ENCODE measurements around the gene EGFR.

The EGFR gene

DNA sequence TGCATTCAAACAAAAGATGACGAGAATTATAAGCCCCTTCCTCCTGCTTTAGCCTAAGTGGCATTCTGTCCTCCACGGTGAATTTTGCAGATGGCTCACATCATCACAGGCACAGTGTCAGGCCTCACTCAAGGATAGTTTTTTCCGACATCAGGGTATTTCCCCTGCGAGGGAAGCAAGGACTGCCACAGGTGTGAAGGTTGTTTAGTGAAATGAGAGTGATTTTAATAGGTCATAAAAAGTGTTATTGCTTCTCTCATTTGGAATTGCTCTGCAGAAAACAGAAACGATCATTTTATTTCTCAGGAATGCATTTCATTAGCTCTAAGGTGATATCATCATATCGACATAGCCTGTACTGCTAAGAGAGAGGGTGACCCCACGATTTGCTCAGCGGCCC lies 217.7 kb downstream of the EGFR start:
- TF ChIP-seq REST (IDR thresholded peaks at IDR 0.05; ENCODE audit: insufficient read depth in 1 of 2, low read depth in 2 of 2, low read length in 2 of 2), result no peak
- TF ChIP-seq SIN3A (IDR thresholded peaks at IDR 0.05; ENCODE audit: borderline replicate concordance, insufficient read depth, low read length), result no peak
- no peak for TF ChIP-seq TAF1 (IDR thresholded peaks at IDR 0.05; ENCODE audit: borderline replicate concordance, insufficient read depth, low read length)
- no peak for TF ChIP-seq FOXP2 (optimal IDR thresholded peaks at IDR 0.05; ENCODE audit: borderline replicate concordance, extremely low read depth, extremely low read length, insufficient read depth)
- TF ChIP-seq POLR2AphosphoS5 (IDR thresholded peaks at IDR 0.05; ENCODE audit: low read depth, low read length), result no peak

- TF ChIP-seq FOXP2 (optimal IDR thresholded peaks at IDR 0.05; ENCODE audit: borderline replicate concordance, extremely low read depth, extremely low read length, insufficient read depth), result no peak
- no peak for TF ChIP-seq TAF1 (IDR thresholded peaks at IDR 0.05; ENCODE audit: borderline replicate concordance, insufficient read depth, low read length)
- no peak for TF ChIP-seq POLR2AphosphoS5 (IDR thresholded peaks at IDR 0.05; ENCODE audit: low read depth, low read length)
Observed at GRCh38 chr7:55237156-55237893, 218.5 kb downstream of the EGFR start.

DNA sequence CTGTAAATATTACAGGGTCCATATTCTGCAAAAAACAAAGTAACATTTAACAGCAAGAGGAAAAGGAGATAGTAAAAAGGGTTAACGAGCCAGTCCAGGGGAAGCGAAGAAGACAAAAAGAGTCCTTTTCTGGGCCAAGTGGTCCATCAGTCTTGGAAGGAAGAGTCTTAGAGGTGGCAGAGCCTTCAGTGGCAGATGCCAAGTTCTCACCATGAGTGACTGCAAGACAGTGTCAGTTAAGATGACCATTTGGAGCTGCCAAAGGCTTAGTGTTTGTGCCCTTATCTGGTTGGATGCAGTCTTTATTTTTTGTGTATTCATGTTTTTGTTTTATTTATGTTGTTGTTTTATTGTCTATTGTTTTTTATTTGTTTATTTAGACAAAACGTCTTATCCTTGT lies 220.6 kb downstream of the EGFR start:
- TF ChIP-seq REST (IDR thresholded peaks at IDR 0.05; ENCODE audit: insufficient read depth in 1 of 2, low read depth in 2 of 2, low read length in 2 of 2), result no peak
- TF ChIP-seq TAF1 (IDR thresholded peaks at IDR 0.05; ENCODE audit: borderline replicate concordance, insufficient read depth, low read length), result no peak
- no peak for TF ChIP-seq FOXP2 (optimal IDR thresholded peaks at IDR 0.05; ENCODE audit: borderline replicate concordance, extremely low read depth, extremely low read length, insufficient read depth)
- TF ChIP-seq SIN3A (IDR thresholded peaks at IDR 0.05; ENCODE audit: borderline replicate concordance, insufficient read depth, low read length), result no peak
- no peak for TF ChIP-seq POLR2AphosphoS5 (IDR thresholded peaks at IDR 0.05; ENCODE audit: low read depth, low read length)

- TF ChIP-seq FOXP2 (optimal IDR thresholded peaks at IDR 0.05; ENCODE audit: borderline replicate concordance, extremely low read depth, extremely low read length, insufficient read depth) (no peak), POLR2AphosphoS5 (IDR thresholded peaks at IDR 0.05; ENCODE audit: low read depth, low read length) (no peak), TAF1 (IDR thresholded peaks at IDR 0.05; ENCODE audit: borderline replicate concordance, insufficient read depth, low read length) (no peak)
Observed at GRCh38 chr7:55240418-55241142, 221.8 kb downstream of the EGFR start.

GRCh38 chr7:55241958-55242357 lies 223.1 kb downstream of the EGFR start:
- no peak for TF ChIP-seq TAF1 (IDR thresholded peaks at IDR 0.05; ENCODE audit: borderline replicate concordance, insufficient read depth, low read length)
- TF ChIP-seq FOXP2 (optimal IDR thresholded peaks at IDR 0.05; ENCODE audit: borderline replicate concordance, extremely low read depth, extremely low read length, insufficient read depth), result no peak
- TF ChIP-seq POLR2AphosphoS5 (IDR thresholded peaks at IDR 0.05; ENCODE audit: low read depth, low read length), result no peak
- no peak for TF ChIP-seq SIN3A (IDR thresholded peaks at IDR 0.05; ENCODE audit: borderline replicate concordance, insufficient read depth, low read length)
- TF ChIP-seq REST (IDR thresholded peaks at IDR 0.05; ENCODE audit: insufficient read depth in 1 of 2, low read depth in 2 of 2, low read length in 2 of 2), result no peak

GRCh38 chr7:55242613-55243012 lies 223.8 kb downstream of the EGFR start:
- TF ChIP-seq REST (IDR thresholded peaks at IDR 0.05; ENCODE audit: insufficient read depth in 1 of 2, low read depth in 2 of 2, low read length in 2 of 2), result no peak
- TF ChIP-seq SIN3A (IDR thresholded peaks at IDR 0.05; ENCODE audit: borderline replicate concordance, insufficient read depth, low read length), result no peak
- no peak for TF ChIP-seq POLR2AphosphoS5 (IDR thresholded peaks at IDR 0.05; ENCODE audit: low read depth, low read length)
- no peak for TF ChIP-seq FOXP2 (optimal IDR thresholded peaks at IDR 0.05; ENCODE audit: borderline replicate concordance, extremely low read depth, extremely low read length, insufficient read depth)
- TF ChIP-seq TAF1 (IDR thresholded peaks at IDR 0.05; ENCODE audit: borderline replicate concordance, insufficient read depth, low read length), result no peak

All from PFSK-1 (cell line).